Body of pancreas (tissue), 4 donors: ENCODE results near the gene PCDH9.

Experiments
- CTCF ChIP-seq, 7 experiments: fragments of 450-650 bp in 4 of 7; fragments of 200-600 bp in 3 of 7; sonication (generic) in 3 of 7; IDR thresholded peaks; one replicate each; pipeline ENCODE4 v1.5.1; 2016 to 2019; ENCODE audit warnings: antibody characterized with exemption in 7 of 7
- POLR2A ChIP-seq, 3 donors: fragments of 450-650 bp; IDR thresholded peaks; one replicate each; pipeline ENCODE4 v1.6.1; 2016; ENCODE audit warnings: antibody characterized with exemption in 3 of 3, mild to moderate bottlenecking in 2 of 3

DNA sequence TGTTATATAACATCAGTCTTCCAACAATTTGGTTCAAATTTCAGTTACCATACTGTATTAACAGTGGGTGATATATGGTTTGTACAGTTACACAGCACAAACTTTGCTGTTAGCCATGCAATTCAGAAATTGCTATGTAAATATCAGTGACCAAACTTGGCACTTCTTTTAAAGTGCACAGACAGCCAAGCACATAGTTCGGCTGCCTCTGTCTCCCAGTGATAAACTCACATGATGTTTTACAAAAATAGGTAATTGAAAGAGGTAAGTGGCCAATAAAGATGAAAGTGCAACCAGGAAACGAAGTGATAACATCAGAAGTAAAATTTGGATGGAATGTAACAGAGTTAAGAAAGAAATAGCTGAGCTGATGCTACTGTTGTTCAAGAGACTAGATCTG, 143.9 kb downstream of the PCDH9 start:
- TF ChIP-seq CTCF (IDR thresholded peaks at IDR 0.05) (no peak), POLR2A (IDR thresholded peaks at IDR 0.05) (no peak)
